OCI-LY1 (cell line): ENCODE results near the gene UQCRFS1.
"Not testable (repeated sequence)": the region's sequence is repeated elsewhere in the genome, so short reads cannot be mapped to it uniquely, and the experiment has no call there.

ENCODE experiments used
- H2AFZ ChIP-seq: fragments of 200-600 bp; sonication (generic), shearing (Covaris generic); 2 replicates; pipeline ENCODE4 v1.6.0; 2014; ENCODE audit warnings: antibody characterized with exemption, mild to moderate bottlenecking, low read length
- H3F3A ChIP-seq: fragments of 200-600 bp; sonication (generic), shearing (Covaris generic); 2 replicates; pipeline ENCODE4 v1.6.0; 2014; ENCODE audit warnings: mild to moderate bottlenecking, antibody characterized with exemption, low read length, moderate library complexity; ENCODE audit not compliant: insufficient read depth
- H3K27ac ChIP-seq: fragments of 200-600 bp; sonication (generic); 2 replicates; pipeline ENCODE4 v1.5.1; 2014; ENCODE audit warnings: low read length, mixed run types, mild to moderate bottlenecking, low read depth; ENCODE audit not compliant: poor library complexity, severe bottlenecking
- H3K27me3 ChIP-seq: fragments of 200-600 bp; sonication (generic); 2 replicates; pipeline ENCODE4 v1.6.0; 2014; ENCODE audit warnings: antibody characterized with exemption, mild to moderate bottlenecking, low read length, moderate library complexity; ENCODE audit not compliant: insufficient read depth
- H3K36me3 ChIP-seq: fragments of 200-600 bp; sonication (generic); 2 replicates; pipeline ENCODE4 v1.6.1; 2014; ENCODE audit warnings: mild to moderate bottlenecking, antibody characterized with exemption, low read length, moderate library complexity, mixed read lengths; ENCODE audit not compliant: insufficient read depth
- H3K4me1 ChIP-seq: fragments of 200-600 bp; sonication (generic); 2 replicates; pipeline ENCODE4 v1.5.1; 2014; ENCODE audit warnings: mild to moderate bottlenecking, low read length, moderate library complexity; ENCODE audit not compliant: insufficient read depth, severe bottlenecking
- H3K4me2 ChIP-seq: fragments of 200-600 bp; sonication (generic), shearing (Covaris generic); 2 replicates; pipeline ENCODE4 v1.6.1; 2014; ENCODE audit warnings: low read length
- H3K4me3 ChIP-seq: fragments of 200-600 bp; sonication (generic); 2 replicates; pipeline ENCODE4 v1.5.1; 2014; ENCODE audit warnings: low read length, low read depth, mild to moderate bottlenecking, mixed read lengths; ENCODE audit not compliant: poor library complexity, severe bottlenecking
- H3K79me2 ChIP-seq: fragments of 200-600 bp; shearing (Covaris generic); 2 replicates; pipeline ENCODE4 v1.6.1; 2016; ENCODE audit warnings: mixed run types, low read length, mixed read lengths; ENCODE audit not compliant: insufficient read depth
- H3K9ac ChIP-seq: fragments of 200-600 bp; sonication (generic), shearing (Covaris generic); 2 replicates; pipeline ENCODE4 v1.6.1; 2014; ENCODE audit warnings: mild to moderate bottlenecking, low read length, mixed read lengths
- H3K9me2 ChIP-seq: fragments of 200-600 bp; sonication (generic), shearing (Covaris generic); 2 replicates; pipeline ENCODE4 v1.6.1; 2014; ENCODE audit warnings: low read depth, mild to moderate bottlenecking, low read length, mixed read lengths
- H3K9me3 ChIP-seq: fragments of 200-600 bp; shearing (Covaris generic); 2 replicates; pipeline ENCODE4 v1.6.1; 2014; ENCODE audit warnings: low read length, mixed read lengths
- H4K20me1 ChIP-seq: fragments of 200-600 bp; sonication (generic), shearing (Covaris generic); 2 replicates; pipeline ENCODE4 v1.6.0; 2016; ENCODE audit warnings: mild to moderate bottlenecking, low read length; ENCODE audit not compliant: insufficient read depth
- CTCF ChIP-seq: fragments of 200-600 bp; sonication (generic), shearing (Covaris generic); IDR thresholded peaks from 2 replicates; pipeline ENCODE4 v1.5.1; 2017; ENCODE audit warnings: mild to moderate bottlenecking, antibody characterized with exemption, low read length, moderate library complexity, mixed read lengths
- EZH2 ChIP-seq: fragments of 200-600 bp; sonication (generic), shearing (Covaris generic); IDR thresholded peaks from 2 replicates; pipeline ENCODE4 v1.8.0; 2017; ENCODE audit warnings: borderline replicate concordance, mixed run types, mild to moderate bottlenecking, antibody characterized with exemption, low read length, moderate library complexity, mixed read lengths

UQCRFS1 gene

GRCh38 chr19:29255912-29256311 lies 43.0 kb upstream of the UQCRFS1 start:
- H3K9me3 ChIP-seq, result no peaks in the 10 kb centered on the region
- no peak overlapping the region for H3K4me2 ChIP-seq
- H3K9ac ChIP-seq, result no peak overlapping the region
- H3K27ac ChIP-seq, result no peak overlapping the region
- TF ChIP-seq EZH2, result no peak
- no peak for TF ChIP-seq CTCF
- H4K20me1 ChIP-seq, result no peaks in the 10 kb centered on the region
- no peaks in the 10 kb centered on the region for H3K27me3 ChIP-seq
- H3K4me3 ChIP-seq, result no peak overlapping the region
- H3K79me2 ChIP-seq, result no peaks in the 10 kb centered on the region
- H3K9me2 ChIP-seq, result no peaks in the 10 kb centered on the region
- no peaks in the 10 kb centered on the region for H3K36me3 ChIP-seq
- no peak overlapping the region for H2AFZ ChIP-seq
- H3K4me1 ChIP-seq, result no peaks in the 10 kb centered on the region
- H3F3A ChIP-seq, result no peaks in the 10 kb centered on the region

DNA sequence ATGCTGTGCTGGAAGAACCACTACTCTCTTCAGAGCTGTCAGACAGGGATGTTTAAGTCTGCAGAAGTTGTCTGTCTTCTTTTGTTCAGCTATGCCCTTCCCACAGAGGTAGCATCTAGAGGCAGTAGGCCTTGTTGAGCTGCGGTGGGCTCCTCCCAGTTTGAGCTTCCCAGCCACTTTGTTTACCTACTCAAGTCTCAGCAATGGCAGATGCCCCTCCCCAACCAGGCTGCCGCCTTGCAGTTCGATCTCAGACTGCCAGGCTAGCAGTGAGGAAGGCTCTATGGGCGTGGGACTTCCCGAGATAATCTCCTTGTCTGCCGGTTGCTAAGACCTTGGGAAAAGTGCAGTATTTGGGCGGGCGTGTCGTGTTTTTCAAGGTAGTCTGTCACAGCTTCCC lies 42.1 kb upstream of the UQCRFS1 start:
- TF ChIP-seq EZH2, result no peak
- TF ChIP-seq CTCF, result no peak

DNA sequence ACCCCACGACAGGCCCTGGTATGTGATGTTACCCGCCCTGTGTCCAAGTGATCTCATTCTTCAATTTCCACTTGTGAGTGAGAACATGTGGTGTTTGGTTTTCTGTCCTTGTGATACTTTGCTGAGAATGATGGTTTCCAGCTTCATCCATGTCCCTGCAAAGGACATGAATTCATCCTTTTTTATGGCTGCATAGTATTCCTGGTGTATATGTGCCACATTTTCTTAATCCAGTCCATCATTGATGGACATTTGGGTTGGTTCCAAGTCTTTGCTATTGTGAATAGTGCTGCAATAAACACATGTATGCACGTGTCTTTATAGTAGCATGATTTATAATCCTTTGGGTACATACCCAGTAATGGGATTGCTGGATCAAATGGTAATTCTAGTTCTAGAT lies 36.8 kb upstream of the UQCRFS1 start:
- not testable (repeated sequence) for H3K36me3 ChIP-seq, H2AFZ ChIP-seq, H3F3A ChIP-seq, H3K9ac ChIP-seq, H4K20me1 ChIP-seq, H3K4me2 ChIP-seq, H3K4me3 ChIP-seq, H3K9me3 ChIP-seq, H3K4me1 ChIP-seq, H3K27me3 ChIP-seq, H3K27ac ChIP-seq, H3K9me2 ChIP-seq, H3K79me2 ChIP-seq

More for the DNA sequence above, 42.1 kb upstream of the UQCRFS1 start:
- H3K4me1 ChIP-seq, result no peaks in the 10 kb centered on the region
- no peaks in the 10 kb centered on the region for H3K9me2 ChIP-seq
- H3K9me3 ChIP-seq, result no peaks in the 10 kb centered on the region
- H2AFZ ChIP-seq, result no peak overlapping the region
- no peaks in the 10 kb centered on the region for H3K36me3 ChIP-seq
- H3K4me2 ChIP-seq, result no peak overlapping the region
- H3K79me2 ChIP-seq, result no peaks in the 10 kb centered on the region
- H3K27me3 ChIP-seq, result no peaks in the 10 kb centered on the region
- no peaks in the 10 kb centered on the region for H4K20me1 ChIP-seq
- no peak overlapping the region for H3K4me3 ChIP-seq
- no peak overlapping the region for H3K27ac ChIP-seq
- no peak overlapping the region for H3K9ac ChIP-seq
- H3F3A ChIP-seq, result no peaks in the 10 kb centered on the region

GRCh38 chr19:29248332-29248844 lies 35.4 kb upstream of the UQCRFS1 start:
- Histone ChIP-seq H3K4me2 (no peak overlapping the region), H3K9me2 (no peaks in the 10 kb centered on the region), H3K9ac (no peak overlapping the region), H3K4me1 (no peaks in the 10 kb centered on the region), H3K27ac (no peak overlapping the region), H3K27me3 (no peaks in the 10 kb centered on the region), H2AFZ (no peak overlapping the region), H3K9me3 (no peaks in the 10 kb centered on the region), H3K36me3 (no peaks in the 10 kb centered on the region), H3F3A (no peaks in the 10 kb centered on the region), H3K4me3 (no peak overlapping the region), H3K79me2 (no peaks in the 10 kb centered on the region), H4K20me1 (no peaks in the 10 kb centered on the region)
- no peak for TF ChIP-seq CTCF
- TF ChIP-seq EZH2, result no peak
